Naive thymus-derived CD4-positive, alpha-beta T cell (primary cell): ENCODE results near the gene ZNF670. TPM values are rescaled to one million over a fixed set of nuclear protein-coding genes. Genes with fewer than 3 reads are reported as not detected.
A peak's percentile ranks its signal among the peaks of the same experiment; 100 is the strongest.

Source experiments
- ATAC-seq: fragments of 150-1000 bp; cut with Tn5 transposase; 2 replicates; pipeline ENCODE4 v1.10.0; 2021; ENCODE audit warnings: mild to moderate bottlenecking, moderate library complexity
- CTCF ChIA-PET: fragments of 350-600 bp; sonication (Branson Sonifier 250); formaldehyde crosslinking; loops from one replicate; lab custom pipeline; 2021; ENCODE audit warnings: antibody characterized with exemption; lab: Charles Lee
- POLR2A ChIA-PET: fragments of 350-600 bp; sonication (Branson Sonifier 250); formaldehyde crosslinking; loops from one replicate; lab custom pipeline; 2021; ENCODE audit warnings: antibody characterized with exemption, inconsistent platforms; lab: Charles Lee
- DNase-seq, 9 donors: peaks; one replicate each; pipeline versions ENCODE4 v3.0.0 to v3.0.0-alpha.2; 2020 to 2022; ENCODE audit warnings: mixed read lengths in 1 of 9
- H3K27ac ChIP-seq: one replicate; pipeline ENCODE4 v1.7.0; 2013; ENCODE audit warnings: mild to moderate bottlenecking, low read depth, low read length, moderate library complexity
- H3K27me3 ChIP-seq, 2 donors: one replicate each; pipeline ENCODE4 v1.7.0; 2013; ENCODE audit warnings: low read length in 2 of 2, mild to moderate bottlenecking in 2 of 2, moderate library complexity in 2 of 2; ENCODE audit not compliant: control insufficient read depth in 2 of 2, insufficient read depth in 2 of 2
- H3K36me3 ChIP-seq, 3 experiments: 1 replicate in 2 of 3; 2 replicates in 1 of 3; pipeline ENCODE4 v1.7.0; 2013; ENCODE audit warnings: low read length in 3 of 3, mild to moderate bottlenecking in 3 of 3, moderate library complexity in 1 of 3; ENCODE audit not compliant: insufficient read depth in 3 of 3, control insufficient read depth in 2 of 3
- H3K4me1 ChIP-seq, 2 donors: one replicate each; pipeline ENCODE4 v1.7.0; 2013; ENCODE audit warnings: low read length in 2 of 2, mild to moderate bottlenecking in 2 of 2, moderate library complexity in 1 of 2; ENCODE audit not compliant: control insufficient read depth in 2 of 2, insufficient read depth in 2 of 2
- H3K4me3 ChIP-seq: 2 replicates; pipeline ENCODE4 v1.7.0; 2013; ENCODE audit warnings: mild to moderate bottlenecking, low read length
- H3K9me3 ChIP-seq, 3 experiments: 1 replicate in 2 of 3; 2 replicates in 1 of 3; pipeline ENCODE4 v1.7.0; 2013; ENCODE audit warnings: low read length in 3 of 3; ENCODE audit not compliant: control insufficient read depth in 2 of 3
- H3K27ac Mint-ChIP-seq, 9 donors: one replicate each; pipeline ENCODE4 v1.8.0; 2020 to 2022; ENCODE audit warnings: mixed read lengths in 9 of 9, mild to moderate bottlenecking in 8 of 9, moderate library complexity in 5 of 9, inconsistent platforms in 2 of 9
- H3K27me3 Mint-ChIP-seq, 5 donors: one replicate each; pipeline ENCODE4 v1.8.0; 2021 to 2022; ENCODE audit warnings: mixed read lengths in 5 of 5, mild to moderate bottlenecking in 1 of 5
- H3K36me3 Mint-ChIP-seq, 5 donors: one replicate each; pipeline ENCODE4 v1.8.0; 2020 to 2022; ENCODE audit warnings: mixed read lengths in 5 of 5, mild to moderate bottlenecking in 3 of 5, inconsistent platforms in 1 of 5
- H3K4me1 Mint-ChIP-seq, 7 donors: one replicate each; pipeline ENCODE4 v1.8.0; 2020 to 2022; ENCODE audit warnings: mixed read lengths in 7 of 7, mild to moderate bottlenecking in 3 of 7, inconsistent platforms in 1 of 7
- H3K4me3 Mint-ChIP-seq, 10 donors: one replicate each; pipeline ENCODE4 v1.8.0; 2020 to 2022; ENCODE audit warnings: mild to moderate bottlenecking in 10 of 10, mixed read lengths in 10 of 10, moderate library complexity in 6 of 10, inconsistent platforms in 2 of 10
- H3K9me3 Mint-ChIP-seq, 11 donors: one replicate each; pipeline ENCODE4 v1.8.0; 2020 to 2022; ENCODE audit warnings: mixed read lengths in 11 of 11, mild to moderate bottlenecking in 4 of 11, inconsistent platforms in 1 of 11, moderate library complexity in 1 of 11
- intact Hi-C, 2 donors: fragments of 100-400 bp; cut with micrococcal nuclease; formaldehyde crosslinking; loops; one replicate each; pipeline ENCODE4 v1.15.1; 2023
- polyA plus RNA-seq, 2 donors: library from polyadenylated mRNA; unstranded; fragments of 300-500 nt; fragmentation: Illumina TruSeq; gene quantifications; one replicate each; pipeline ENCODE4 v1.2.3, GENCODE V29; 2021
- total RNA-seq, 6 experiments: library from RNA in 5 of 6; stranded (reverse) in 5 of 6; gene quantifications; 1 replicate in 5 of 6; 2 replicates in 1 of 6; pipeline ENCODE4 v1.2.3 and lab custom pipeline; 2021 to 2026

Gene ZNF670
- total and polyA plus RNA-seq, 7 experiments from 2014 or later: 0.56 to 4.0 (median 1.6) TPM

DNA sequence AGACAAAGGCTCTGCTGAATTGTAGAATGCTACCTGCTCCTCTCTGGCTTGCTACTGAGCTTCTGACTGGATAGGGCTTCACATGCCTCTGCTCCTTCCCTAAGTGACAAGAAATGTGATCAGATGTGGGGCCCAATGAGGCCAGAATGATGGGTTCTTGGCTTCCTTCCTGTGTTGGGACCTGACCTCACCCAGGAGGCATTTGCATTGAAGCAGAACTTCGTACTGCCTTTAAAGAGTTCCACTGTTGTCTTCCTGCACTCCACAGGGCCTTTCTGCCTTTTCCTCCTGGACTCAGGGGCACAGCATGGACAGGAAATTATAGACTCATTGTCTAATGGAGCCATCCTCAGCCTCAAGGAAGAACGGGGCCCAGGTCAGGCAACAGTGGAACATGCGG lies 14.3 kb downstream of the ZNF670 start:
- no peak overlapping the region for H3K27ac ChIP-seq
- peaks cover 14 to 65% (median 53%) of the 10 kb centered on the region in 5 donors for H3K36me3 Mint-ChIP-seq
- DNase-seq: no peak
- H3K9me3 ChIP-seq: peaks cover 0 to 57% (median 11%) of the 10 kb centered on the region in 3 experiments
- no peaks in the 10 kb centered on the region for H3K27me3 Mint-ChIP-seq
- H3K27ac Mint-ChIP-seq: no peak overlapping the region
- no peak for ATAC-seq
- H3K4me3 Mint-ChIP-seq: no peak overlapping the region
- intact Hi-C loops: no loop called here
- no peaks in the 10 kb centered on the region for H3K4me1 ChIP-seq
- H3K27me3 ChIP-seq: no peaks in the 10 kb centered on the region
- H3K9me3 Mint-ChIP-seq: peaks cover 7 to 93% (median 55%) of the 10 kb centered on the region in 11 donors
- H3K4me3 ChIP-seq: no peak overlapping the region
- ChIA-PET POLR2A (no interaction called here), CTCF (no interaction called here)
- peaks cover 0 to 3% (median 0%) of the 10 kb centered on the region in 3 experiments for H3K36me3 ChIP-seq
- no peaks in the 10 kb centered on the region for H3K4me1 Mint-ChIP-seq

DNA sequence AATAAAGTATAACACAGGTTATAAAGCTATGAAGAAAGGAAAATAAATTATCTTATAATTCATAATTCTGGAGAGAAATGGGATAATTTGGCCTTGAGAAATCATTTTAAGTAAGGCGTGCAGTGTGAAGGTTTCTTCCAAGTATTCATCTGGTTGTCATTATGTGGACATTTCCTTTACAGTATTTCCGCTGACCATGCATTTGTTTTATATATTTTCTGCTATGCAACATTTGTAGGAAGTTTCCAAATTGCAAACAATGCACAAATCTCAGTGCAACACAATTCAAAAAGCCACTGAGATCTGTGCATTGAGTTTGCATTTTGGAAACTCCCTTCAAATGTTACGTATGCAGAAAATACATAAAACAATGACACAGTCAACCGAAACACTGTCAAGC lies 17.8 kb downstream of the ZNF670 start:
- Mint-ChIP-seq H3K4me1 (peaks cover 0 to 7% (median under 1%) of the 10 kb centered on the region in 7 donors), H3K27me3 (no peaks in the 10 kb centered on the region), H3K4me3 (no peak overlapping the region), H3K36me3 (peaks cover 7 to 75% (median 66%) of the 10 kb centered on the region in 5 donors), H3K9me3 (peaks cover 11 to 96% (median 59%) of the 10 kb centered on the region in 11 donors), H3K27ac (no peak overlapping the region)
- no peak for ATAC-seq
- POLR2A ChIA-PET: no interaction called here
- Histone ChIP-seq H3K4me3 (no peak overlapping the region), H3K36me3 (peaks cover 0 to 3% (median 0%) of the 10 kb centered on the region in 3 experiments), H3K27me3 (no peaks in the 10 kb centered on the region), H3K27ac (no peak overlapping the region), H3K4me1 (no peaks in the 10 kb centered on the region), H3K9me3 (peaks cover 0 to 50% (median 5%) of the 10 kb centered on the region in 3 experiments)
- intact Hi-C loops: no loop called here
- no peak for DNase-seq
- CTCF ChIA-PET: no interaction called here

DNA sequence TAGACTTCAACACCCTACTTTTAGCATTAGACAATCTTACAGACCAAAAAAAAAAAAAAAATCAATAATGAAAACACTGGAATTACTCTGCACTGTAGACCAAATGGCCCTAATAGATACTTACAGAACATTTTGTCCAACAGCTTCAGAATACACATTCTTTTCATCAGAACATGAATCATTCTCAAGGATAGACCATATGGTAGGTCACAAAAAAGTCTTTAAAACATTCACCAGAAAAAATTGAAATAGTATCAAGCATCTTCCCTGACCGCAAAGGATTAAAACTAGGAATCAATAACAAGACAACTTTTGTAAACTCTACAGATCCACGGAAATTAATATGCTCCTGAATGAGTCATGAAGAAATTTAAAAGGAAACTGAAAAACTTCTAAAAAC lies 22.5 kb downstream of the ZNF670 start:
- intact Hi-C loops: loop anchor here in 1 of 2 donors (2.0 kb wide), 1 partner anchor 13 kb away; no protein-coding TSS in a partner anchor
- POLR2A ChIA-PET: no interaction called here
- H3K36me3 Mint-ChIP-seq: peaks cover 4 to 69% (median 47%) of the 10 kb centered on the region in 5 donors
- no peak for DNase-seq
- H3K9me3 Mint-ChIP-seq: peaks cover 17 to 94% (median 62%) of the 10 kb centered on the region in 11 donors
- H3K36me3 ChIP-seq: no peaks in the 10 kb centered on the region
- H3K4me1 Mint-ChIP-seq: peaks cover 0 to 12% (median 5%) of the 10 kb centered on the region in 7 donors
- no peak overlapping the region for H3K27ac Mint-ChIP-seq
- peaks cover 0 to 62% (median 12%) of the 10 kb centered on the region in 3 experiments for H3K9me3 ChIP-seq
- H3K27me3 Mint-ChIP-seq: no peaks in the 10 kb centered on the region
- no peaks in the 10 kb centered on the region for H3K4me1 ChIP-seq
- CTCF ChIA-PET: no interaction called here
- no peak overlapping the region for H3K27ac ChIP-seq
- ATAC-seq: no peak
- H3K4me3 ChIP-seq: no peak overlapping the region
- no peaks in the 10 kb centered on the region for H3K27me3 ChIP-seq
- H3K4me3 Mint-ChIP-seq: no peak overlapping the region

DNA sequence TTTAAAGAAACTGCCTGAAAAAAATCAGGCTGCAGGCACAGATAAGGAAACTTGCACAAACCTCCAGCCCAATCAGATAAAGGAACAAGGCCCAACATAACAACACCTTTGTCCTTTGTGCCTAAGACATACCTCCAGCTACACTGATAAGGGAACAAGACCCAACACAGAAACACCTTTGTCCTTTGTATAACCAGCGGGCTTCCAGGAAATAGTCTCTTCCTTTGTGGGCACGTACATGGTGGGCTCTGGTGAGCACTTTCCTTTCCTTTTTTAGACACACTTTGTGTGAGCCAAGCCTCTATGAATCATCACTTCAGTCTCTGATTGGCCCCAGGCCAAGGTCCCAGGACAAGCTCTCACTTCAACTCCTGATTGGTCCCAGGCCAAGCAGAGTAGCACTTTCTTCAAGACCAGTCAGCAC lies 23.6 kb downstream of the ZNF670 start:
- Mint-ChIP-seq H3K36me3 (peaks cover 4 to 64% (median 45%) of the 10 kb centered on the region in 5 donors), H3K27ac (no peak overlapping the region), H3K4me3 (no peak overlapping the region), H3K27me3 (no peaks in the 10 kb centered on the region), H3K4me1 (peaks cover 0 to 12% (median 5%) of the 10 kb centered on the region in 7 donors), H3K9me3 (peaks cover 17 to 95% (median 61%) of the 10 kb centered on the region in 11 donors)
- CTCF ChIA-PET: no interaction called here
- Histone ChIP-seq H3K9me3 (peaks cover 0 to 68% (median 12%) of the 10 kb centered on the region in 3 experiments), H3K4me1 (no peaks in the 10 kb centered on the region), H3K4me3 (no peak overlapping the region), H3K27me3 (no peaks in the 10 kb centered on the region), H3K36me3 (no peaks in the 10 kb centered on the region), H3K27ac (no peak overlapping the region)
- POLR2A ChIA-PET: no interaction called here
- intact Hi-C loops: no loop called here
- ATAC-seq (no peak), DNase-seq (no peak)

DNA sequence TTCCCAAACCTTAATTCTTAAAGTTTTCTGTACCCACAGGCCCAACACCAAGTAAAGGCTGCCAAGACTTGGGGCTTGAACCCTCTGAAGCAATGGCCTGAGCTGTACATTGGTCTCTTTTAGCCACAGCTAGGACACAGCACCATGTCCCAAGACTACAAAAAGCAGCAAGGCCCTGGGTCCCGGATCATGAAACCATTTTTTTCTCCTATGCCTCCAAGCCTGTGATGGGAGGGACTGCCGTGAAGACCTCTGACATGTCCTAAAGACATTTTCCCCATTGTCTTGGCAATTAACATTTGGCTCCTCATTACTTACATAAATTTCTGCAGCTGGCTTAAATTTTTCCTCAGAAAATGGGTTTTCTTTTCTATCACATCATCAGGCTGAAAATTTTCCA lies 30.9 kb downstream of the ZNF670 start:
- Histone ChIP-seq H3K27me3 (no peaks in the 10 kb centered on the region), H3K36me3 (peaks cover 0 to 3% (median 0%) of the 10 kb centered on the region in 3 experiments), H3K9me3 (peaks cover 0 to 83% (median 13%) of the 10 kb centered on the region in 3 experiments), H3K4me1 (no peaks in the 10 kb centered on the region), H3K4me3 (no peak overlapping the region), H3K27ac (no peak overlapping the region)
- Mint-ChIP-seq H3K9me3 (peaks cover 25 to 99% (median 75%) of the 10 kb centered on the region in 11 donors), H3K36me3 (peaks cover 5 to 64% (median 44%) of the 10 kb centered on the region in 5 donors), H3K4me3 (peak overlapping the region in 1 of 10 donors; percentile 45), H3K4me1 (peaks cover 0 to 4% (median 0%) of the 10 kb centered on the region in 7 donors), H3K27me3 (no peaks in the 10 kb centered on the region), H3K27ac (no peak overlapping the region)
- POLR2A ChIA-PET: no interaction called here
- ATAC-seq: no peak
- intact Hi-C loops: no loop called here
- CTCF ChIA-PET: no interaction called here
- DNase-seq: no peak

DNA sequence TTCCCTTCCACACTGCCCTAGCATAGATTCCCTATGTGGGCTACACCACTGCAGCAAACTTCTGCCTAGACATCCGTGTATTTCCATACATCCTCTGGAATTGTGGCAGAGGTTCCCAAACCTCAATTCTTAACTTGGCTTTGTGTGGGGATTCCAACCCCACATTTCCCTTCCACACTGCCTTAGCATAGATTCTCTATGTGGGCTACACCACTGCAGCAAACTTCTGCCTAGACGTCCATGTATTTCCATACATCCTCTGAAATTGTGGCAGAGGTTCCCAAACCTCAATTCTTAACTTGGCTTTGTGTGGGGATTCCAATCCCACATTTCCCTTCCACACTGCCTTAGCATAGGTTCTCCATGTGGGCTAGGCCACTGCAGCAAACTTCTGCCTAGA lies 31.4 kb downstream of the ZNF670 start:
- H3K9me3 Mint-ChIP-seq: peaks cover 29 to 99% (median 79%) of the 10 kb centered on the region in 11 donors
- H3K4me3 ChIP-seq: no peak overlapping the region
- peaks cover 0 to 4% (median 0%) of the 10 kb centered on the region in 7 donors for H3K4me1 Mint-ChIP-seq
- peak overlapping the region in 1 of 10 donors; percentile 45 for H3K4me3 Mint-ChIP-seq
- CTCF ChIA-PET: no interaction called here
- ATAC-seq (no peak), DNase-seq (no peak)
- peaks cover 0 to 3% (median 0%) of the 10 kb centered on the region in 3 experiments for H3K36me3 ChIP-seq
- no peaks in the 10 kb centered on the region for H3K27me3 Mint-ChIP-seq
- peaks cover 0 to 81% (median 17%) of the 10 kb centered on the region in 3 experiments for H3K9me3 ChIP-seq
- H3K27me3 ChIP-seq: no peaks in the 10 kb centered on the region
- peaks cover 5 to 64% (median 48%) of the 10 kb centered on the region in 5 donors for H3K36me3 Mint-ChIP-seq
- H3K27ac ChIP-seq: no peak overlapping the region
- no peak overlapping the region for H3K27ac Mint-ChIP-seq
- no peaks in the 10 kb centered on the region for H3K4me1 ChIP-seq
- POLR2A ChIA-PET: no interaction called here
- intact Hi-C loops: no loop called here

DNA sequence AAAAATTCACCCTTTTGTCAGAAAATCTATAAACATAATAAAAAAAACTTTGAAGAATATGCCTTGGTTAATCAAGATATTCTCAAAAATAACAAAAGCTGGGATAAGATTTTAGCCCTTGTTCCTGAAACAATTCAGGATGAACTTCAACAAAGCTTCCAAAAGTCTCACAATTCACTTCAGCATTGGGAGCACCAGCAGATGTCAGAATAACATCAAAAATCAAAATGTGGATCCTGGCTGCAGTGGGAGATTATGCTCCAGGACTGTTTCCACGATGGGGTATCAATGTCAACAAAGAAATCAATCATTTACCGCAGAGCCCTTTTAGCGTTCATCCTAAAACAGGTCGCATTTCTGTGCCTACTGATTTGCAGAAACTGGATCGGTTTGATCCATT lies 35.2 kb downstream of the ZNF670 start:
- H3K27me3 Mint-ChIP-seq: no peaks in the 10 kb centered on the region
- POLR2A ChIA-PET: no interaction called here
- H3K4me3 Mint-ChIP-seq: no peak overlapping the region
- Histone ChIP-seq H3K27ac (no peak overlapping the region), H3K4me3 (no peak overlapping the region), H3K36me3 (peaks cover 0 to 13% (median under 1%) of the 10 kb centered on the region in 3 experiments), H3K27me3 (no peaks in the 10 kb centered on the region), H3K4me1 (no peaks in the 10 kb centered on the region), H3K9me3 (peaks cover 7 to 84% (median 22%) of the 10 kb centered on the region in 3 experiments)
- DNase-seq (no peak), ATAC-seq (no peak)
- intact Hi-C loops: loop anchor here in 1 of 2 donors (2.0 kb wide), 2 partner anchors 13 to 443 kb away; no protein-coding TSS in a partner anchor
- CTCF ChIA-PET: no interaction called here
- peaks cover 25 to 99% (median 72%) of the 10 kb centered on the region in 11 donors for H3K9me3 Mint-ChIP-seq
- peaks cover 11 to 67% (median 61%) of the 10 kb centered on the region in 5 donors for H3K36me3 Mint-ChIP-seq
- H3K27ac Mint-ChIP-seq: no peak overlapping the region
- peaks cover 0 to 4% (median 0%) of the 10 kb centered on the region in 7 donors for H3K4me1 Mint-ChIP-seq
